A673 (cell line): ENCODE results near the gene STUM. TPM values are rescaled to one million over a fixed set of nuclear protein-coding genes. Genes with fewer than 3 reads are reported as not detected.

Experiments
- BruUV-seq: library from RNA; stranded (reverse); fragments of 400-500 nt; replicated peaks from 2 replicates; lab custom pipeline; 2021; lab: Mats Ljungman, UMichigan
- CTCF ChIA-PET: fragments of 300-600 bp; sonication (Branson Sonifier 250); formaldehyde crosslinking; loops from one replicate; lab custom pipeline; 2022; ENCODE audit warnings: antibody characterized with exemption; lab: Charles Lee
- POLR2A ChIA-PET: fragments of 300-600 bp; sonication (Branson Sonifier 250); formaldehyde crosslinking; loops from one replicate; lab custom pipeline; 2022; ENCODE audit warnings: antibody characterized with exemption; ENCODE audit not compliant: low non-redundant PET; lab: Charles Lee
- DNase-seq: peaks from one replicate; pipeline ENCODE4 v3.0.0-alpha.2; 2015; ENCODE audit warnings: low spot score
- H3K27ac ChIP-seq: fragments of 200-600 bp; sonication (generic); 2 replicates; pipeline ENCODE4 v1.5.1; 2016; ENCODE audit warnings: mixed run types, low read depth, mild to moderate bottlenecking, mixed read lengths, antibody characterized with exemption, low read length; ENCODE audit not compliant: poor library complexity, severe bottlenecking
- H3K27me3 ChIP-seq: fragments of 200-600 bp; sonication (generic); replicated peaks from 2 replicates; pipeline ENCODE4 v1.6.1; 2017; ENCODE audit warnings: mixed run types, low read depth, mild to moderate bottlenecking, mixed read lengths, antibody characterized with exemption, low read length; ENCODE audit not compliant: insufficient read depth, poor library complexity
- H3K36me3 ChIP-seq: fragments of 200-600 bp; sonication (generic); 2 replicates; pipeline ENCODE4 v1.6.1; 2016; ENCODE audit warnings: mixed run types, mild to moderate bottlenecking, mixed read lengths, antibody characterized with exemption, low read length; ENCODE audit not compliant: insufficient read depth, poor library complexity, severe bottlenecking
- H3K4me1 ChIP-seq: fragments of 200-600 bp; sonication (generic); 2 replicates; pipeline ENCODE4 v1.6.1; 2017; ENCODE audit warnings: mixed run types, mild to moderate bottlenecking, mixed read lengths, antibody characterized with exemption, low read length; ENCODE audit not compliant: insufficient read depth, poor library complexity, severe bottlenecking
- H3K4me3 ChIP-seq: fragments of 200-600 bp; sonication (generic); 2 replicates; pipeline ENCODE4 v1.5.1; 2016; ENCODE audit warnings: low read depth, mixed run types, mild to moderate bottlenecking, mixed read lengths, low read length; ENCODE audit not compliant: poor library complexity, severe bottlenecking
- H3K9me3 ChIP-seq: fragments of 200-600 bp; sonication (generic); 2 replicates; pipeline ENCODE4 v1.6.1; 2016; ENCODE audit warnings: mixed run types, low read depth, mild to moderate bottlenecking, mixed read lengths, antibody characterized with exemption, low read length; ENCODE audit not compliant: poor library complexity, severe bottlenecking
- EZH2 ChIP-seq: fragments of 200-600 bp; sonication (generic); IDR thresholded peaks from 2 replicates; pipeline ENCODE4 v1.6.1; 2017; ENCODE audit warnings: borderline replicate concordance, low read depth, mild to moderate bottlenecking, mixed read lengths, antibody characterized with exemption, low read length; ENCODE audit not compliant: poor library complexity, severe bottlenecking
- intact Hi-C: fragments of 100-400 bp; cut with micrococcal nuclease; formaldehyde crosslinking; loops from one replicate; pipeline ENCODE4 v1.10.0; 2022; ENCODE audit not compliant: unreplicated experiment
- total RNA-seq: library from RNA; stranded (reverse); gene quantifications from 2 replicates; pipeline ENCODE4 v1.2.3, GENCODE V29; 2021
- TF ChIP-seq, protein P1 (sequence below): fragments of 300-800, 200-600 bp; sonication (generic); conservative IDR thresholded peaks from 2 replicates; pipeline ENCODE4 v1.5.1; 2017; ENCODE audit warnings: low read depth, mild to moderate bottlenecking, antibody characterized with exemption, low read length, moderate library complexity, mixed read lengths

The STUM gene
- total RNA-seq, 1 experiment from 2014 or later, result 0.54 TPM

DNA sequence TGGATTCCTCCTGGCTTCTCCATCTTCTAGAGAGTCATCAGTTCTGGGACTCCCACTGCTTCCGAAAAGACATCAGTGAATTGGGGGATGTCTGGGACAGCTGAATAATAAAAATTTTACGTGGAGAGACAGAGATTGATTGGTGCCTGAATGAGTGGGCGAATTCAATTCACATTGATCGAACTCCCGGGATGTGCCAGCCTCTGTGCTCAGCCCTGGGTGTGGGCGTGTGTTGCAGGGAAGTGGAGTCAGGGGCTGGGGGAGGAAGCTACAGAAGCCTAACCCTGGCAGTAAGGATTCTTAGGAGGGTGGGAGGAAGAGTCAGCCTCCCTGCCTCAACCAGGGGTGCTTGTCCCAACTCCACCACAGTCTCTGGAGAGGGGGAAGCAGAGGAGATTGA is 18.0 kb upstream of the STUM start:
- Histone ChIP-seq H3K27me3 (no peaks in the 10 kb centered on the region), H3K27ac (no peak overlapping the region), H3K36me3 (no peaks in the 10 kb centered on the region), H3K9me3 (no peaks in the 10 kb centered on the region), H3K4me1 (no peaks in the 10 kb centered on the region), H3K4me3 (no peak overlapping the region)
- intact Hi-C loops, result no loop called here
- no peak for TF ChIP-seq EZH2
- TF ChIP-seq, protein P1, sequence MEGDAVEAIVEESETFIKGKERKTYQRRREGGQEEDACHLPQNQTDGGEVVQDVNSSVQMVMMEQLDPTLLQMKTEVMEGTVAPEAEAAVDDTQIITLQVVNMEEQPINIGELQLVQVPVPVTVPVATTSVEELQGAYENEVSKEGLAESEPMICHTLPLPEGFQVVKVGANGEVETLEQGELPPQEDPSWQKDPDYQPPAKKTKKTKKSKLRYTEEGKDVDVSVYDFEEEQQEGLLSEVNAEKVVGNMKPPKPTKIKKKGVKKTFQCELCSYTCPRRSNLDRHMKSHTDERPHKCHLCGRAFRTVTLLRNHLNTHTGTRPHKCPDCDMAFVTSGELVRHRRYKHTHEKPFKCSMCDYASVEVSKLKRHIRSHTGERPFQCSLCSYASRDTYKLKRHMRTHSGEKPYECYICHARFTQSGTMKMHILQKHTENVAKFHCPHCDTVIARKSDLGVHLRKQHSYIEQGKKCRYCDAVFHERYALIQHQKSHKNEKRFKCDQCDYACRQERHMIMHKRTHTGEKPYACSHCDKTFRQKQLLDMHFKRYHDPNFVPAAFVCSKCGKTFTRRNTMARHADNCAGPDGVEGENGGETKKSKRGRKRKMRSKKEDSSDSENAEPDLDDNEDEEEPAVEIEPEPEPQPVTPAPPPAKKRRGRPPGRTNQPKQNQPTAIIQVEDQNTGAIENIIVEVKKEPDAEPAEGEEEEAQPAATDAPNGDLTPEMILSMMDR, result no peak
- ChIA-PET CTCF (no interaction called here), POLR2A (no interaction called here)
- no TSS peak for BruUV-seq
- DNase-seq, result no peak

GRCh38 chr1:226531360-226532093 is 17.0 kb upstream of the STUM start:
- H3K36me3 ChIP-seq, result no peaks in the 10 kb centered on the region
- ChIA-PET POLR2A (no interaction called here), CTCF (no interaction called here)
- intact Hi-C loops, result no loop called here
- no TSS peak for BruUV-seq
- no peaks in the 10 kb centered on the region for H3K9me3 ChIP-seq
- DNase-seq, result no peak
- no peaks in the 10 kb centered on the region for H3K4me1 ChIP-seq
- TF ChIP-seq EZH2, result no peak
- TF ChIP-seq, protein P1, result no peak
- H3K27ac ChIP-seq, result no peak overlapping the region
- H3K27me3 ChIP-seq, result no peaks in the 10 kb centered on the region
- H3K4me3 ChIP-seq, result no peak overlapping the region

DNA sequence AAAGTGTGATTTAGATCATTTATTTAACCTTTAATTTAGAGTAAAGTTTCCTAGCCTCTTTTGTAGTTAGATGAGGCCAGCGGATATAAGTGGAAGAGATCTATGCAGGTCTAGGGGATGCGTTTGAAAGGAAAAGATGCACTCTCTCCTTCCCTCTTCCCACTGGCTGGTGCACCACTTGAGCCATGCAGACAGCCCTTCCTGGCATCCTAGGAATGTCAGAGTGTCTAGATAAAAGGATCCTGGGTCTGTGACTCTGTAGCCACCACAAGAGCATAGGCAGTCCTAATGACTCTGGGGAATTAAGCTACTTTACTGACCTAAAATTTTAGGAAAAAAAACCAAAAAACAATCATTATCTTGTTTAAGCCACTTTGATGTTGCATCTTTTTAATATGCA is 16.0 kb upstream of the STUM start:
- Histone ChIP-seq H3K36me3 (no peaks in the 10 kb centered on the region), H3K9me3 (no peaks in the 10 kb centered on the region), H3K4me1 (no peaks in the 10 kb centered on the region), H3K27ac (no peak overlapping the region), H3K4me3 (no peak overlapping the region), H3K27me3 (no peaks in the 10 kb centered on the region)
- CTCF ChIA-PET, result no interaction called here
- DNase-seq, result no peak
- POLR2A ChIA-PET, result no interaction called here
- TF ChIP-seq EZH2, result no peak
- TF ChIP-seq, protein P1, result no peak
- intact Hi-C loops, result no loop called here
- no TSS peak for BruUV-seq
